Testis (tissue), 2 donors: ENCODE measurements around the gene UBE2V1.

Experiments used
- CTCF ChIP-seq, 3 experiments: fragments of 450-650 bp in 2 of 3; fragments of 200-600 bp in 1 of 3; sonication (generic) in 1 of 3; IDR thresholded peaks; one replicate each; pipeline ENCODE4 v1.5.1; 2016 to 2019; ENCODE audit warnings: antibody characterized with exemption in 3 of 3, mild to moderate bottlenecking in 2 of 3, moderate library complexity in 1 of 3
- POLR2A ChIP-seq: fragments of 450-650 bp; IDR thresholded peaks from one replicate; pipeline ENCODE4 v1.6.1; 2017; ENCODE audit warnings: antibody characterized with exemption, mild to moderate bottlenecking, moderate library complexity

- TF ChIP-seq CTCF (IDR thresholded peaks at IDR 0.05) (no peak), POLR2A (no peak)
These were observed 14.9 kb upstream of the UBE2V1 start for GRCh38 chr20:50127587-50128519.
